Measurements from ENCODE around the gene EMSY.

EMSY gene

DNA sequence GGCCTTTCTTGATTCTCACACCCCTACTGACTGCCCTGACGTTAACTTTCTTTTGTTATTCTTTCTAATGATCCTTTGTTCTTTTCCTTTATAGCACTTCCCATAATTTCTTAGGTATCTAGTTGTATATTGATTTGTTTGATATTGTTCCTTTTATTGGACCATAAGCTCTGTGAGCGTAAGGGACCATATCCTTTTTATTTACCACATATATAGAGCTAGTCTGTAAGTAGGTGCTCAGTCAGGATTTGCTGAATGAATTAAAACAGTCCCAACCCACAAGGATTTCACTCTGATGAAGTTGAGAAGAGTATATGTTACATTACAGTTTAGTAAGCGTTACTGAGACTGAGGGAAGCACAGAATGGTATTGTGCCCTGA, 68.8 kb downstream of the EMSY start:
- no peak overlapping the region for H3K27ac ChIP-seq
- no peak overlapping the region for H3K4me3 ChIP-seq (ENCODE audit: low read depth, low read length)
- TF ChIP-seq, protein P1, sequence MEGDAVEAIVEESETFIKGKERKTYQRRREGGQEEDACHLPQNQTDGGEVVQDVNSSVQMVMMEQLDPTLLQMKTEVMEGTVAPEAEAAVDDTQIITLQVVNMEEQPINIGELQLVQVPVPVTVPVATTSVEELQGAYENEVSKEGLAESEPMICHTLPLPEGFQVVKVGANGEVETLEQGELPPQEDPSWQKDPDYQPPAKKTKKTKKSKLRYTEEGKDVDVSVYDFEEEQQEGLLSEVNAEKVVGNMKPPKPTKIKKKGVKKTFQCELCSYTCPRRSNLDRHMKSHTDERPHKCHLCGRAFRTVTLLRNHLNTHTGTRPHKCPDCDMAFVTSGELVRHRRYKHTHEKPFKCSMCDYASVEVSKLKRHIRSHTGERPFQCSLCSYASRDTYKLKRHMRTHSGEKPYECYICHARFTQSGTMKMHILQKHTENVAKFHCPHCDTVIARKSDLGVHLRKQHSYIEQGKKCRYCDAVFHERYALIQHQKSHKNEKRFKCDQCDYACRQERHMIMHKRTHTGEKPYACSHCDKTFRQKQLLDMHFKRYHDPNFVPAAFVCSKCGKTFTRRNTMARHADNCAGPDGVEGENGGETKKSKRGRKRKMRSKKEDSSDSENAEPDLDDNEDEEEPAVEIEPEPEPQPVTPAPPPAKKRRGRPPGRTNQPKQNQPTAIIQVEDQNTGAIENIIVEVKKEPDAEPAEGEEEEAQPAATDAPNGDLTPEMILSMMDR (IDR thresholded peaks at IDR 0.05; ENCODE audit: low read depth, low read length, missing control alignments), result no peak
- no peaks in the 10 kb centered on the region for H3K27me3 ChIP-seq (replicated peaks)
- no peaks in the 10 kb centered on the region for H3K36me3 ChIP-seq (replicated peaks)
- no peak for DNase-seq
- in situ Hi-C loops (cut with HindIII; ENCODE audit: low pct_ligation_motif_present, low sequenced_read_pairs), result no loop called here

DNA sequence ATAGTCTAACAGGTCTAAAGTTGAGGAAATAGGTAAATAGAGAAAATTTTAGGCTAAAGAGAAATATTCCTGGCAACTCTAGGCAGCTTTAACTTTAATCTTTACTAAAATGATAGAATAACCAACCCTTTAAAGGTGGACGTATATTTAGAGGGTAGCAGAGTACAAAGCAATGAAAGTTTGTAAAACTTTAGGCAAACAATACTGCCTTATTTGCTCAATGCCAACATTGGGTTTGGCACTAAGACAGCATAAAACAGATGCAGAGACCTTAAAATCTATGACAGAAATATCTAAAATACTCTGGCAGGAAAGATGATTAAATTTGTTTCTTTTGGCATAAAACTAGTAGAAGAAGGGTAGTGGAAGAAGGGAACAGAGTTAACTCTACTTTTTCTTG, 70.7 kb downstream of the EMSY start:
- H3K27me3 ChIP-seq (replicated peaks), result no peaks in the 10 kb centered on the region
- H3K4me3 ChIP-seq (ENCODE audit: low read depth, low read length), result no peak overlapping the region
- in situ Hi-C loops (cut with HindIII; ENCODE audit: low pct_ligation_motif_present, low sequenced_read_pairs), result no loop called here
- no peaks in the 10 kb centered on the region for H3K36me3 ChIP-seq (replicated peaks)
- TF ChIP-seq, protein P1 (IDR thresholded peaks at IDR 0.05; ENCODE audit: low read depth, low read length, missing control alignments), result no peak
- no peak overlapping the region for H3K27ac ChIP-seq
- DNase-seq, result no peak

DNA sequence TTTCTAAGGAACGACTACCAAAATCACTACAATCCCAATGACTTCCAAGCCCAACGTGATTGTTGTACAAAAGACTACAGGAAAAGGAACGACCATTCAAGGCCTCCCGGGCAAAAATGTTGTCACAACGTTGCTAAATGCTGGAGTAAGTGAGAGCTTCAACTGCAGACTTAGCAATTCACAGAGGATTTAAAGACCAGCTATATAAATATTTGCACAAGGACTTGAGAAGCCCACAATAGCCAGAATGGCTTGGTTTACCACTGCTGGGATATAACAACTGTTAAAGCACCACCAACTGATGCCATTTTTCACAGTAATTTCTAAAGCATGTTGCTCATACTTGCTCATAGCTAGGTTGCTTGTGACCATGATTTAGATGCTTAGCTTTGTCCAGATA, 78.3 kb downstream of the EMSY start:
- TF ChIP-seq, protein P1 (IDR thresholded peaks at IDR 0.05; ENCODE audit: low read depth, low read length, missing control alignments), result no peak
- DNase-seq, result peak; percentile 6
- Histone ChIP-seq H3K4me3 (ENCODE audit: low read depth, low read length) (no peak overlapping the region), H3K27ac (no peak overlapping the region), H3K36me3 (replicated peaks) (peaks cover 3% of the 10 kb centered on the region), H3K27me3 (replicated peaks) (no peaks in the 10 kb centered on the region)
- in situ Hi-C loops (cut with HindIII; ENCODE audit: low pct_ligation_motif_present, low sequenced_read_pairs), result no loop called here

DNA sequence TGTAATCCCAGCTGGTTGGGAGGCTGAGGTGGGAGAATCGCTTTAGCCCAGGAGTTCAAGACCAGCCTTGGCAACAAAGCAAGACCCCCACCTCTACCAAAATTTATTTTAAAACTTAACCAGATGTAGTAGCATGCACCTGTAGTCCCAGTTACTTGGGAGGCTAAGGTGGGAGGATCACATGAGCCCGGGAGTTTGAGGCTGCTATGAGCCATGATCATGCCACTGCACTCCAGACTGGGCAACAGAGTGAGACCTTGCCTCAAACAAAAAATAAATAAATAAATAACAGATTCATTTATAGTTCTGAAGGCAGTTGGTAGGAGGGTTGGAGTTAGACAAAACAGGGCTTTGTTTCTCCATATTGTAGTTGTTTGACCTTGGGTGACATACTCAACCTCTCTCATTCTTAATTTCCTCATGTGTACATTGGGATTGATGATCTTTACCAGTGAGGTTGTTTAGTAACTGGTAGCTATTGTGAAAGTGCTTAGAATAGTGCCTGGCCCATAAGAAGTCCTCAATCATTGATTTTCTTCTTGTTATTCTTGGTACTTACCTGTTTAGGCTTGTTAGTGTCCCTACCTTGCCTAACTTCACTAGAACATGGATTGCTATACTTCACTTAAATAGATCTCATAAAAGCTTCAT, 79.1 kb downstream of the EMSY start:
- no peak for DNase-seq
- Histone ChIP-seq H3K4me3 (ENCODE audit: low read depth, low read length) (no peak overlapping the region), H3K27me3 (replicated peaks) (no peaks in the 10 kb centered on the region), H3K36me3 (replicated peaks) (peaks cover 3% of the 10 kb centered on the region), H3K27ac (no peak overlapping the region)
- in situ Hi-C loops (cut with HindIII; ENCODE audit: low pct_ligation_motif_present, low sequenced_read_pairs), result no loop called here
- TF ChIP-seq, protein P1 (IDR thresholded peaks at IDR 0.05; ENCODE audit: low read depth, low read length, missing control alignments), result no peak

DNA sequence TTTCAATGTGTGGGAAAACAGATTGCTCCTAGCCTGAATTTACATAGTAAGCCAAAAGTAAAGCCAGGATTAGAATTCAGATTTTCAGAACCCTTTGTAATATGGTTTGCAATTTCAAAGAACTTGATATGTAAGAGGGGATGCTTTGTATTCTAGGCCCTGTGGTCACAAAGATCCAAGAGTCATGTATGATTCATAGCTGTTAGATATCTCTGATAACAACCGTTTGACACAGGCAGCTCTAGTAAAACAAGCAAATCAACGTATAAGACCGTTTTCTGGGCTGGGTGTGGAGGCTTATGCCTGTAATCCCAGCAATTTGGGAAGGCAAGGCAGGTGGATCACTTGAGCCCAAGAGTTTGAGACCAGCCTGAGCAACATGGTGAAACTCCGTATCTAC, 79.6 kb downstream of the EMSY start:
- Histone ChIP-seq H3K27ac (no peak overlapping the region), H3K4me3 (ENCODE audit: low read depth, low read length) (no peak overlapping the region), H3K36me3 (replicated peaks) (peaks cover 3% of the 10 kb centered on the region), H3K27me3 (replicated peaks) (no peaks in the 10 kb centered on the region)
- TF ChIP-seq, protein P1 (IDR thresholded peaks at IDR 0.05; ENCODE audit: low read depth, low read length, missing control alignments), result no peak
- in situ Hi-C loops (cut with HindIII; ENCODE audit: low pct_ligation_motif_present, low sequenced_read_pairs), result no loop called here
- DNase-seq, result peak; percentile 20

DNA sequence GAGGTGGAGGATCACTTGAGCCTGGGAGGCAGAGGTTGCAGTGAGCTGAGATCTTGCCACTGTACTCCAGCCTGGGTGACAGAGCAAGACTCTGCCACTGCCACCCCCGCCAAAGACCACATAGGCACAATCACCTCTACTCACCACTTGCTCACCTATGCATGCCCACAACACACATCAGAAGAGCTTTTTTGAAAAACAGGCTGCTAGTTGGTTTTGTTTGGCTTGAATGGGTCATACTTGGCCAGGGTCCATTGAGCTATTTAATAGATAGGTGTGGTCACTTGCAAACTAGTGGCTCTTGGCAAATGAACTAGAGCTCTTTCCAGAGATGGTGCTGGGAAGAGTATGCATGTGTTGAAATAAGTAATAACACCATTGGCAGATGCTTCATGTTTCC, 80.1 kb downstream of the EMSY start:
- no peaks in the 10 kb centered on the region for H3K27me3 ChIP-seq (replicated peaks)
- H3K36me3 ChIP-seq (replicated peaks), result peaks cover 3% of the 10 kb centered on the region
- no peak overlapping the region for H3K4me3 ChIP-seq (ENCODE audit: low read depth, low read length)
- no peak for DNase-seq
- no peak overlapping the region for H3K27ac ChIP-seq
- in situ Hi-C loops (cut with HindIII; ENCODE audit: low pct_ligation_motif_present, low sequenced_read_pairs), result no loop called here
- TF ChIP-seq, protein P1 (IDR thresholded peaks at IDR 0.05; ENCODE audit: low read depth, low read length, missing control alignments), result no peak
